Chondrocyte (in vitro differentiated cells): Measurements from ENCODE around the gene TBC1D9. TPM values are rescaled to one million over a fixed set of nuclear protein-coding genes. Genes with fewer than 3 reads are reported as not detected.

Source experiments
- DNase-seq: peaks from one replicate; pipeline ENCODE4 v3.0.0; 2021; ENCODE audit warnings: mixed read lengths, low spot score
- H3K27ac Mint-ChIP-seq: one replicate; pipeline ENCODE4 v1.8.0; 2021; ENCODE audit warnings: mild to moderate bottlenecking, moderate library complexity, mixed read lengths; ENCODE audit not compliant: unreplicated experiment
- H3K27me3 Mint-ChIP-seq: 2 replicates; pipeline ENCODE4 v1.8.0; 2021; ENCODE audit warnings: low read depth, mixed read lengths
- H3K36me3 Mint-ChIP-seq: 2 replicates; pipeline ENCODE4 v1.8.0; 2021; ENCODE audit warnings: low read depth, mixed read lengths
- H3K4me1 Mint-ChIP-seq: 2 replicates; pipeline ENCODE4 v1.8.0; 2021; ENCODE audit warnings: low read depth, mild to moderate bottlenecking, mixed read lengths
- H3K4me3 Mint-ChIP-seq: one replicate; pipeline ENCODE4 v1.8.0; 2021; ENCODE audit warnings: mild to moderate bottlenecking, moderate library complexity, mixed read lengths; ENCODE audit not compliant: unreplicated experiment
- H3K9me3 Mint-ChIP-seq: 2 replicates; pipeline ENCODE4 v1.8.0; 2021; ENCODE audit warnings: low read depth, mixed read lengths
- CTCF ChIP-seq: fragments of 200-600 bp; sonication (generic); IDR thresholded peaks from 2 replicates; pipeline ENCODE4 v1.5.0; 2021; ENCODE audit warnings: antibody characterized with exemption, mild to moderate bottlenecking, moderate library complexity
- total RNA-seq: library from RNA; stranded (reverse); gene quantifications from 3 replicates; pipeline ENCODE4 v1.2.1, GENCODE V29; 2021

TBC1D9 gene
- total RNA-seq, 1 donor from 2014 or later: 40.5 TPM

GRCh38 chr4:140637836-140638235 lies 118.3 kb downstream of the TBC1D9 start:
- H3K9me3 Mint-ChIP-seq: no peaks in the 10 kb centered on the region
- DNase-seq: no peak
- H3K4me3 Mint-ChIP-seq: no peak overlapping the region
- TF ChIP-seq CTCF: peak; percentile 70
- H3K36me3 Mint-ChIP-seq: peaks cover 24% of the 10 kb centered on the region
- H3K27ac Mint-ChIP-seq: no peak overlapping the region
- H3K4me1 Mint-ChIP-seq: peaks cover 29% of the 10 kb centered on the region
- H3K27me3 Mint-ChIP-seq: no peaks in the 10 kb centered on the region

DNA sequence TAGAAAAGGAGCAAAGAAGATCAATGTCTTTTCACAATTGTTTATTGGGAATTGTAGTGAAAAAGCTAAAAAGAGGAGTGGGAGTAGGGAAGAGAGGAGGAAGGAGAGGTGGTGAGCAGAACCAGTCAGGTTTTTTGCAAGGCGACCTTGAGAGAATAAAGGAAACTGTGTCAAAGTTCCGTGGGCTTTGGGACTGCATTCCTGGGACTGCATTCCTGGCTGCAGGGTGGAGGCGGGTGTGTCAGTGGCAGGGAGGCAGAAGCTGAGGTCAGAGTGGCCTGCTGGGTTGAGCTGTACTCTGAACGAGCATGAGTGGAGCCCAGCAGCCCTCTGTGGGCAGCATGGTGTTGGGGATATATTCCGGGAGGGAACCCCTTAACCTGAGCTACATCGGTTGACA lies 120.6 kb downstream of the TBC1D9 start:
- Mint-ChIP-seq H3K9me3 (no peaks in the 10 kb centered on the region), H3K4me3 (no peak overlapping the region), H3K27me3 (no peaks in the 10 kb centered on the region), H3K4me1 (peaks cover 30% of the 10 kb centered on the region), H3K27ac (peak overlapping the region; percentile 63), H3K36me3 (peaks cover 20% of the 10 kb centered on the region)
- DNase-seq: no peak
- TF ChIP-seq CTCF: peak; percentile 7

DNA sequence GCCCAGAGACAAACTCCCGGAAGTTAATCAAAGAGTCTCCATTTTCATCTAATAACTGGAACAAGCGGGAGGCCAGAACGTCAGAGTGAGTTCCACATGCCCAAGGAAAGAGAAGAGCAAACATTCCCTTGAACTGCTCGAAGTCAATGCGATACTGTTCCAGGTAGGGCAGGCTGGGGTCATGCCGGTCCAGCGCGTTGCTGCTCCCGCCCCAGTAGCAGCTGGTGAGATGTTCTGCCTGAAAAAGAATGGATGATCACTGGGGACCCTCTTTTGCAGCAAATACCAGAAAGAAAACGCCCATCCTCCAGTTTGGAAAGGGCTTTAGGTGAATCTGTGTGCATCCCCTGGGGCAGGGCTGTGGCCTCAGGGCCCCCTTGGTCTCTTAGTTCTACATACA lies 122.2 kb downstream of the TBC1D9 start:
- Mint-ChIP-seq H3K9me3 (no peaks in the 10 kb centered on the region), H3K4me1 (peaks cover 30% of the 10 kb centered on the region), H3K27ac (no peak overlapping the region), H3K4me3 (no peak overlapping the region), H3K27me3 (no peaks in the 10 kb centered on the region), H3K36me3 (peaks cover 21% of the 10 kb centered on the region)
- no peak for DNase-seq
- TF ChIP-seq CTCF: no peak

DNA sequence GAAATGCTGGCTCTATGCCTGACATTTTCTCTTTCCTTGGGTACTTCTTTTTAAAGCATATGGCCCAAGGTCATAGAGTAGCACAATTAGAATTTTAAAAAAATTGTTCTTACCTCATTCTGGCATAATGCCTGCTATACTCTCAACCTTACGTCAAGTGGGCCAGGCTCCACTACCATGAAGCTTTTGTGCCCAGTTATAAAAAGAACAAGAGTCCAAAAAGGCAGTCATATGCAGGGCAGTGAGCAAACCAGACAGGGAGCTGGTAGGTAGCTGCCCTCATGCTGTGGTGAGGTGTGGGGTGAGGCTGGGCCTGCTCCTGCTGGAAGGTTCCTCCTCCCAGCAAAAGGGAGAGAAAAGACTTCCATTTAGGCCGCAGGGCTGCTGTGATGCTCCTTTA lies 123.1 kb downstream of the TBC1D9 start:
- no peak for TF ChIP-seq CTCF
- H3K4me3 Mint-ChIP-seq: no peak overlapping the region
- DNase-seq: no peak
- H3K27me3 Mint-ChIP-seq: no peaks in the 10 kb centered on the region
- H3K4me1 Mint-ChIP-seq: peaks cover 30% of the 10 kb centered on the region
- H3K9me3 Mint-ChIP-seq: no peaks in the 10 kb centered on the region
- H3K27ac Mint-ChIP-seq: no peak overlapping the region
- H3K36me3 Mint-ChIP-seq: peaks cover 21% of the 10 kb centered on the region

DNA sequence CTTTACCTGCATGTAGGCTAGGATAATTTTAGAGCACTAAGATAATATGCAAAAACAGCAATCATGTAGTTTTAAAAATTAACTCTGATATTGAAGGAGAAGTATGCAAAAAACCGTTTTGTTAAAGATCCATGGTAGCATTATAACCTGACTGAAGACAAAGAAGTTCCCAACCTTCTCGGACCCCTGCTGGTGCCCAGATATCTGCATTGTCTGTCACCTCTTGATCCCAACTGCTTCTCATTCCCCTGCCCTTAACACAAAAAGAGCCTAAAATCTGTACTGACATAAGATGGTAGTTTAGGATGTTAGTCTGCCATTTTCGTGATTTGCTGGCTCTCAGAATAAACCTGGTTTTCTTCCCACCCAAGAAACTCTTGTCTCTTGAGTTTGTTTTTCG lies 125.9 kb downstream of the TBC1D9 start:
- H3K27me3 Mint-ChIP-seq: no peaks in the 10 kb centered on the region
- no peaks in the 10 kb centered on the region for H3K9me3 Mint-ChIP-seq
- peaks cover 16% of the 10 kb centered on the region for H3K36me3 Mint-ChIP-seq
- H3K4me1 Mint-ChIP-seq: peaks cover 21% of the 10 kb centered on the region
- H3K27ac Mint-ChIP-seq: no peak overlapping the region
- no peak for DNase-seq
- no peak overlapping the region for H3K4me3 Mint-ChIP-seq
- TF ChIP-seq CTCF: no peak
